H9 (cell line): ENCODE measurements around the gene ETFA. TPM values are rescaled to one million over a fixed set of nuclear protein-coding genes. Genes with fewer than 3 reads are reported as not detected.
A peak's percentile ranks its signal among the peaks of the same experiment; 100 is the strongest.

Experiments used
- DNase-seq: peaks from one replicate; pipeline ENCODE4 v3.0.0-alpha.2; 2017
- H2AFZ ChIP-seq: one replicate; pipeline ENCODE4 v1.6.1; 2013; ENCODE audit warnings: mild to moderate bottlenecking, low read length, control low read depth, moderate library complexity
- H2AK5ac ChIP-seq: 2 replicates; pipeline ENCODE4 v1.6.1; 2013; ENCODE audit warnings: low read length, control low read depth, mixed read lengths; ENCODE audit not compliant: insufficient read length
- H2BK120ac ChIP-seq: one replicate; pipeline ENCODE4 v1.6.1; 2013; ENCODE audit warnings: low read depth, mild to moderate bottlenecking, low read length, control low read depth, inconsistent platforms; ENCODE audit not compliant: poor library complexity, severe bottlenecking
- H2BK12ac ChIP-seq: 2 replicates; pipeline ENCODE4 v1.6.1; 2013; ENCODE audit warnings: low read length, control low read depth, mixed read lengths, low read depth; ENCODE audit not compliant: insufficient read length
- H2BK15ac ChIP-seq: 2 replicates; pipeline ENCODE4 v1.6.1; 2013; ENCODE audit warnings: low read depth, low read length, control low read depth
- H2BK20ac ChIP-seq: one replicate; pipeline ENCODE4 v1.6.1; 2013; ENCODE audit warnings: low read depth, mild to moderate bottlenecking, low read length, control low read depth, inconsistent platforms; ENCODE audit not compliant: poor library complexity, severe bottlenecking
- H2BK5ac ChIP-seq: 2 replicates; pipeline ENCODE4 v1.6.1; 2013; ENCODE audit warnings: low read length, control low read depth, mixed read lengths; ENCODE audit not compliant: insufficient read length
- H3K14ac ChIP-seq: 2 replicates; pipeline ENCODE4 v1.6.1; 2013; ENCODE audit warnings: low read length, control low read depth; ENCODE audit not compliant: insufficient read depth
- H3K18ac ChIP-seq: 2 replicates; pipeline ENCODE4 v1.6.1; 2013; ENCODE audit warnings: low read depth, mild to moderate bottlenecking, mixed read lengths, low read length, control low read depth; ENCODE audit not compliant: insufficient read length
- H3K23ac ChIP-seq: 2 replicates; pipeline ENCODE4 v1.6.1; 2013; ENCODE audit warnings: low read length, control low read depth, mixed read lengths, low read depth; ENCODE audit not compliant: insufficient read length
- H3K23me2 ChIP-seq: 2 replicates; pipeline ENCODE4 v1.6.1; 2013; ENCODE audit warnings: low read depth, mild to moderate bottlenecking, mixed read lengths, low read length, control low read depth; ENCODE audit not compliant: insufficient read length, poor library complexity, severe bottlenecking
- H3K27ac ChIP-seq: 2 replicates; pipeline ENCODE4 v1.5.1; 2013; ENCODE audit warnings: low read length, control low read depth, mixed read lengths, low read depth; ENCODE audit not compliant: insufficient read length
- H3K27me3 ChIP-seq: 2 replicates; pipeline ENCODE4 v1.6.1; 2013; ENCODE audit warnings: low read length, control low read depth, inconsistent platforms; ENCODE audit not compliant: insufficient read depth
- H3K4ac ChIP-seq: 2 replicates; pipeline ENCODE4 v1.6.1; 2013; ENCODE audit warnings: low read depth, mild to moderate bottlenecking, control low read depth, inconsistent platforms, low read length, moderate library complexity
- H3K4me1 ChIP-seq: 2 replicates; pipeline ENCODE4 v1.6.1; 2013; ENCODE audit warnings: low read length, control low read depth, inconsistent platforms; ENCODE audit not compliant: insufficient read depth
- H3K4me2 ChIP-seq: 2 replicates; pipeline ENCODE4 v1.6.1; 2013; ENCODE audit warnings: low read length, control low read depth, mixed read lengths; ENCODE audit not compliant: insufficient read length, insufficient read depth
- H3K56ac ChIP-seq: 2 replicates; pipeline ENCODE4 v1.6.1; 2013; ENCODE audit warnings: low read depth, mild to moderate bottlenecking, mixed read lengths, low read length, control low read depth; ENCODE audit not compliant: insufficient read length
- H3K79me1 ChIP-seq: 2 replicates; pipeline ENCODE4 v1.6.1; 2013; ENCODE audit warnings: low read depth, mild to moderate bottlenecking, moderate library complexity, low read length, control low read depth, inconsistent platforms; ENCODE audit not compliant: insufficient read depth, poor library complexity, severe bottlenecking
- H3K79me2 ChIP-seq: 2 replicates; pipeline ENCODE4 v1.6.1; 2013; ENCODE audit warnings: low read length, control low read depth, inconsistent platforms; ENCODE audit not compliant: insufficient read depth
- H3K9ac ChIP-seq: 2 replicates; pipeline ENCODE4 v1.6.1; 2013; ENCODE audit warnings: low read length, control low read depth, mixed read lengths; ENCODE audit not compliant: insufficient read length; ENCODE audit errors: extremely low read depth
- H3K9me3 ChIP-seq: one replicate; pipeline ENCODE4 v1.6.1; 2013; ENCODE audit warnings: low read depth, low read length, inconsistent platforms; ENCODE audit not compliant: control insufficient read depth
- H3T11ph ChIP-seq: one replicate; pipeline ENCODE4 v1.6.1; 2013; ENCODE audit warnings: mild to moderate bottlenecking, low read length, control low read depth, inconsistent platforms
- H4K20me1 ChIP-seq: one replicate; pipeline ENCODE4 v1.6.1; 2013; ENCODE audit not compliant: control insufficient read depth, insufficient read length, insufficient read depth
- H4K5ac ChIP-seq: 2 replicates; pipeline ENCODE4 v1.6.1; 2013; ENCODE audit warnings: low read depth, mild to moderate bottlenecking, mixed read lengths, low read length, control low read depth; ENCODE audit not compliant: insufficient read length
- H4K8ac ChIP-seq: replicated peaks from 2 replicates; pipeline ENCODE4 v1.6.1; 2013; ENCODE audit warnings: low read length, control low read depth, mixed read lengths, low read depth; ENCODE audit not compliant: insufficient read length
- H4K91ac ChIP-seq: 2 replicates; pipeline ENCODE4 v1.6.1; 2013; ENCODE audit warnings: low read depth, mild to moderate bottlenecking, moderate library complexity, mixed read lengths, low read length, control low read depth; ENCODE audit not compliant: insufficient read length
- H3K27ac Mint-ChIP-seq, 3 experiments: 2 replicates in 2 of 3; 3 replicates in 1 of 3; pipeline ENCODE4 v1.8.0; 2020 to 2021; ENCODE audit warnings: mixed read lengths in 3 of 3, mild to moderate bottlenecking in 1 of 3, moderate library complexity in 1 of 3
- H3K27me3 Mint-ChIP-seq: 2 replicates; pipeline ENCODE4 v1.8.0; 2021; ENCODE audit warnings: low read depth, mild to moderate bottlenecking, moderate library complexity, mixed read lengths
- H3K36me3 Mint-ChIP-seq, 3 experiments: 2 replicates in 2 of 3; 3 replicates in 1 of 3; pipeline ENCODE4 v1.8.0; 2020 to 2021; ENCODE audit warnings: low read depth in 3 of 3, mixed read lengths in 3 of 3; ENCODE audit not compliant: insufficient read depth in 1 of 3
- H3K4me1 Mint-ChIP-seq, 2 experiments: 2 replicates each; pipeline ENCODE4 v1.8.0; 2020; ENCODE audit warnings: mixed read lengths in 2 of 2
- H3K4me3 Mint-ChIP-seq, 2 experiments: 2 replicates in 1 of 2; 3 replicates in 1 of 2; pipeline ENCODE4 v1.8.0; 2020 to 2021; ENCODE audit warnings: mild to moderate bottlenecking in 2 of 2, mixed read lengths in 2 of 2, moderate library complexity in 1 of 2
- H3K9me3 Mint-ChIP-seq, 2 experiments: 2 replicates in 1 of 2; 3 replicates in 1 of 2; pipeline ENCODE4 v1.8.0; 2020; ENCODE audit warnings: mild to moderate bottlenecking in 2 of 2, mixed read lengths in 2 of 2, moderate library complexity in 1 of 2
- WGBS: extraction: QIAGEN DNeasy Blood & Tissue Kit; methylation state at CpG from one replicate; pipeline ENCODE4 v1.1.7; 2013; ENCODE audit warnings: missing lambda C conversion rate, low lambda C conversion rate, mixed read lengths; ENCODE audit not compliant: insufficient read length; ENCODE audit errors: extremely low coverage; 5-methylcytosine and 5-hydroxymethylcytosine counted together
- total RNA-seq: library from RNA; stranded (reverse); gene quantifications from 2 replicates; pipeline ENCODE4 v1.2.1, GENCODE V29; 2021
- TF ChIP-seq, protein P1 (sequence below): fragments of 200-600 bp; sonication (generic); conservative IDR thresholded peaks from 3 replicates; pipeline ENCODE4 v1.8.0; 2021; ENCODE audit warnings: antibody characterized with exemption, mild to moderate bottlenecking

The ETFA gene
- total RNA-seq, 1 experiment from 2014 or later, result 109 TPM

DNA sequence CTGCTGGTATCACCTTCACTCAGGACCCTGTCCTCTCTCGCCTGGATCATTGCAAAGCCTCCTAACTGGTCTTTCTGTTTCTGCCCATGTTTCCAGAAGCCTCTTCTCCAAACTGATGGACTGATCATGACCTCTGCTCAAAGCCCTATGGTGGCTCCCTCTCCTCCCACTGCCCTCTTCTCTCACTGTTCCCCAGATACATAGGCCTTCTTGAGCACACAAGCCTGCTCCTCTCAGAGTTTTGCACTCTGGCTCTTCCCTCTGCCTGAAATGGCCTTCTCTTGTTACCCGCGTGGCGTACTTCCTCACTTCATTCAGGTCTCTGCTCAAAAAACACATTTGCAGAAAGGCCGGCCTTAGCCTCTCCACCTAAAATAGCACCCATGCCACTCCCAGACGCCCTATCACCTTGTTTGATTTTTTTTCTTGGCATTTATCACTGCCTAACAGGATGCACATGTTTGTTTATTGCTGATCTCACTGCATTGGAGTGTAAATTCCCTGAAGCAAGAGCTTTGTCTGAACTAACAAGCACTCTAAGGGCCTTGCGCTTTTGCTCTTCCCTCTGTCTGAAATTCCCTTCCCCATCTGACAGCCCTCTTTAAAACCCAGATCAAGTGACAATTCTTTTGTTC lies 1.4 kb upstream of the ETFA start:
- H3K4me1 ChIP-seq, result no peaks in the 10 kb centered on the region
- no peak overlapping the region for H4K5ac ChIP-seq
- no peak overlapping the region for H3K18ac ChIP-seq
- no peak overlapping the region for H3K56ac ChIP-seq
- no peak overlapping the region for H3T11ph ChIP-seq
- H3K9ac ChIP-seq, result no peak overlapping the region
- no peak overlapping the region for H3K14ac ChIP-seq
- no peak overlapping the region for H2AFZ ChIP-seq
- H3K36me3 Mint-ChIP-seq, result no peaks in the 10 kb centered on the region; a peak in 3 of 7 replicates
- peaks cover 16 to 17% of the 10 kb centered on the region in 2 experiments for H3K4me1 Mint-ChIP-seq
- no peak overlapping the region for H3K27ac ChIP-seq
- DNase-seq, result no peak
- H2AK5ac ChIP-seq, result no peak overlapping the region
- no peak overlapping the region for H3K4ac ChIP-seq
- H2BK120ac ChIP-seq, result no peak overlapping the region
- WGBS, result no CpG with 5 or more reads among the region's 7 CpGs
- no peak overlapping the region for H4K91ac ChIP-seq
- no peak overlapping the region for H2BK15ac ChIP-seq
- H3K23ac ChIP-seq, result no peak overlapping the region
- TF ChIP-seq, protein P1, sequence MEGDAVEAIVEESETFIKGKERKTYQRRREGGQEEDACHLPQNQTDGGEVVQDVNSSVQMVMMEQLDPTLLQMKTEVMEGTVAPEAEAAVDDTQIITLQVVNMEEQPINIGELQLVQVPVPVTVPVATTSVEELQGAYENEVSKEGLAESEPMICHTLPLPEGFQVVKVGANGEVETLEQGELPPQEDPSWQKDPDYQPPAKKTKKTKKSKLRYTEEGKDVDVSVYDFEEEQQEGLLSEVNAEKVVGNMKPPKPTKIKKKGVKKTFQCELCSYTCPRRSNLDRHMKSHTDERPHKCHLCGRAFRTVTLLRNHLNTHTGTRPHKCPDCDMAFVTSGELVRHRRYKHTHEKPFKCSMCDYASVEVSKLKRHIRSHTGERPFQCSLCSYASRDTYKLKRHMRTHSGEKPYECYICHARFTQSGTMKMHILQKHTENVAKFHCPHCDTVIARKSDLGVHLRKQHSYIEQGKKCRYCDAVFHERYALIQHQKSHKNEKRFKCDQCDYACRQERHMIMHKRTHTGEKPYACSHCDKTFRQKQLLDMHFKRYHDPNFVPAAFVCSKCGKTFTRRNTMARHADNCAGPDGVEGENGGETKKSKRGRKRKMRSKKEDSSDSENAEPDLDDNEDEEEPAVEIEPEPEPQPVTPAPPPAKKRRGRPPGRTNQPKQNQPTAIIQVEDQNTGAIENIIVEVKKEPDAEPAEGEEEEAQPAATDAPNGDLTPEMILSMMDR, result no peak
- no peaks in the 10 kb centered on the region for H3K27me3 ChIP-seq
- H2BK20ac ChIP-seq, result no peak overlapping the region
- no peak overlapping the region for H2BK5ac ChIP-seq
- peaks cover 5% of the 10 kb centered on the region for H3K23me2 ChIP-seq
- peaks cover 0 to 3% of the 10 kb centered on the region in 2 experiments; a peak in 2 of 5 replicates for H3K9me3 Mint-ChIP-seq
- H4K8ac ChIP-seq, result no peak overlapping the region
- H3K4me3 Mint-ChIP-seq, result peak overlapping the region in 1 of 2 experiments; percentile 15; a peak in 1 of 5 replicates
- H3K27me3 Mint-ChIP-seq, result peaks cover 21% of the 10 kb centered on the region
- no peaks in the 10 kb centered on the region for H3K79me1 ChIP-seq
- H3K9me3 ChIP-seq, result no peaks in the 10 kb centered on the region
- H3K79me2 ChIP-seq, result no peaks in the 10 kb centered on the region
- no peaks in the 10 kb centered on the region for H4K20me1 ChIP-seq
- H3K4me2 ChIP-seq, result no peak overlapping the region
- no peak overlapping the region for H3K27ac Mint-ChIP-seq
- H2BK12ac ChIP-seq, result no peak overlapping the region
